HG03064 (cell line): ENCODE results near the gene ASTN2.

Experiments used
- ATAC-seq: cut with Tn5 transposase; IDR thresholded peaks from one replicate; pipeline ENCODE4 v1.9.1; 2021; ENCODE audit warnings: low read depth; ENCODE audit not compliant: unreplicated experiment

The ASTN2 gene

DNA sequence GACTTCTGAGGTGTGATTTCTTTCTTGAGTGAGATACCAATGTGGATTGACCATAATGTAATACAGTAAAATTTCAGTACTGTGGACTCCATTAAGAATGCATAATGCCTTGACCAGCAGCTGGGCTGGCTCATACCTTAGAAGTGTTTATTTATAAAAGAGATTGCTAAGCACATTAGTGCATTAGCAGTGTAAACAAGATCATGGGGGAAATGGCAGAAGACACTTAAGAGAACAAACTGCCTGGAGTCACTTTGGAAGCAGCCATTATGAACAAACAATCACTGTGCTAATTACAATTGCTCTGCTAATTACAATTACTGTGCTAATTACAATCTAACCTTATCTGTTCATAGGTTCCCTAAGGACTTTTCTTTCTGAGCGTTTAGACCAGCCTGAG, 623.5 kb downstream of the ASTN2 start:
- ATAC-seq = no peak

- ATAC-seq = no peak
These were observed 625.8 kb downstream of the ASTN2 start for GRCh38 chr9:116789081-116789480.

DNA sequence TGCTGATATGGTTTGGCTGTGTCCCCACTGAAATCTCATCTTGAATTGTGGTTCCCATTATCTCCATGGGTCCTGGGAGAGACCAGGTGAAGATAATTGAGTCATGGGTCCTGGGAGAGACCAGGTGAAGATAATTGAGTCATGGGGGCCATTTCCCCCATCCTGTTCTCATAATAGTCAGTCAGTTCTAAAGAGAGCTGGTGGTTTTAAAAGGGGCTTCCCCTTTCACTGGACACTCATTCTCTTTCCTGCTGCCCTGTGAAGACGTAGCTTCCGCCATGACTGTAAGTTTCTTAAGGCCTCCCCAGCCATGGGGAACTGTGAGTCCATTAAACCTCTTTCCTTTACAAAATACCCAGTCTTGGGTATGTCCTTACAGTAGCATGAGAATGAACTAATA, 628.1 kb downstream of the ASTN2 start:
- ATAC-seq = no peak

DNA sequence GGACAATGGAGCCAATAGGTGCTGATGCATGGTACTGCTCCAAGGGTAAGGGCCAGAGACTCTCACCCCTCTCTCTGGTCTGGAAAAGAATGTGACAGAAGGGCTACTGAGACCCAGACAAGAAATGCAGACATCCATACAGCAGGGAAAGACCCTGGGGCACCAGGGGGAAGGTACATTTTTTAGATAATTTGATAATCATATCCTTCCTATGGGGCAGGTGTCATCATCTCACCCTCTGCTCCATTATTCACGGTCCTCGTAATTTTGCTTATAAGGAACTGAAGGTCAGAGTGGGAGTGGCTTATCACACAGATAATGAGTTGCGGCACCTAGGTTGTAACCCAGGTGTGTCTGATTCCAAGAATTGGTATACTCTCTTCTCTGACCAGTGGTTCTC, 637.7 kb downstream of the ASTN2 start:
- no peak for ATAC-seq

- no peak for ATAC-seq
These were observed 640.3 kb downstream of the ASTN2 start for GRCh38 chr9:116774421-116775180.

GRCh38 chr9:116767219-116767618, 647.6 kb downstream of the ASTN2 start:
- ATAC-seq = no peak

DNA sequence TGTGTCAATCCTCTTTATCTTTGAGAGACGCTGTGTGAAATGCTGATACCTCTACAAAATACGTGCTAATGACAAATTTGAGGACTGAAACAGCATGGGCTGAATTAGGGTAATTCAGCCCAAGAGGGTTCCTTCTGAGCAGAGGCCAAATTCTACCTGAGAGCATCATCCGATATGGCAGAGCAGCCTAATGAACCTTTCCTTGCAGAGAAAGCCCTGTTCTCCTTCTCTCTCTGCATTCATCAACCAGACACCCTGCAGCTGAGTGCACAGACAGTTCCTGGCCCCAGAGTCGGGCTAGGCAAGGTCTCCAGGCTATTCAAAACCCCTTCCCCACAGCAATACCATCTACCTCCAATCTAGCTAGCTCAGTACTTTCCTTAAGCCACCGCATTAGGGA, 649.8 kb downstream of the ASTN2 start:
- ATAC-seq = no peak

GRCh38 chr9:116763770-116764169, 651.1 kb downstream of the ASTN2 start:
- ATAC-seq = no peak

- ATAC-seq = no peak
These were observed 654.2 kb downstream of the ASTN2 start for GRCh38 chr9:116760636-116761035.

DNA sequence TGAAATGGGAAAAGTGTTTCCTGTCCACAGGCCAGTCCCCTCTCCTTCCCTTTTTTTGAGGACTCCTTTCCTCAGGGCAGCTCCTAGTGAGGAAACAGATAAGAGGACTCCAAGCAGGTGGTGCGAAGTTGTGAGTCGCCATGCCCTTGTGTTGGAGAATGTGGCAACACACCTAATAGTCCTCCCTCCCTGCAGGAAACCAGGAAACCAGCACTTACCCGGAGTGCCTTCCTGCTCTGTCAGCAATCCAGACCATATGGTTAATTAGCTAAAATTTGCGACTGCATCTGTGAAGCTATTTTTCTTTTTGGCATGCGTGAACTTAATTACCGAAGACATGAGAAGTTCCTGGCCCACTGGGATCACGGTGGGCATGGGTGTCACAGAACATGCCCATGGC, 657.8 kb downstream of the ASTN2 start:
- ATAC-seq = no peak

DNA sequence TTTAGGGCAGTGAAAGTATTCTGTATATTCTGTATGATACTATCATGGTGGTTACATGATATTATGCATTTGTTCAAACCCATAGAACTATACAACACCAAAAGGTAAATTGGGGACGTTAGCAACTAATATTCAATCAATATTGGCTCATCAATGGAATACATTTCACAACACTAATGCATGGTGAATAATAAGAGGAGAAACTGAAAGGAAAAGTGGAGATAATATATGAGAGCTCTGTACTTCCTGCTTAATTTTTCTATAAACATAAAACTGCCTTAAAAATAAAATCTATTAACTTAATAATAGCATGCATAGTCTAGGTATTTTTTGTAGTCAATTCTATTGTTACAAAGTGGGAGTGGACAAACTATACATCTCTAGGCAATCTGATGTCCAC, 661.5 kb downstream of the ASTN2 start:
- no peak for ATAC-seq

DNA sequence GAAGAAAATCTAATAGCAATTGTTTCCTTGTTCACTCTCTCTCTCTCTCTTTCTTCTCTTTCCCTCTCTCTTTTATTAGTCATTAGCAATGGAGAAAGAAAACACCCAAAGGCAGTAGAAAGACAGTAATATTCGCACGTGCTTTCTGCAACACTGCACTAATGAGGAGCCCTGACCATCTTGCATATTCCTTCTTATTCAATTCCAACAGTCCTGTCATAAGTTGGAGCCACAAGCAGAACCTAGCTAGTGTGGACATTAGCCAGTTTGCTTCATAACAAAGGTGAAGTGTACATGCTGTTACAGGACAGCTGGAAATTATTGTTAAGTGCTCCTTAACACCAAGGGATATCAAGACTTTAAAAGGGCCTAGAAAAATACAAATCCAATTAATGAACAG, 664.3 kb downstream of the ASTN2 start:
- no peak for ATAC-seq

- ATAC-seq = no peak
These were observed 665.1 kb downstream of the ASTN2 start for GRCh38 chr9:116749772-116750171.

- ATAC-seq = no peak
These were observed 665.7 kb downstream of the ASTN2 start for GRCh38 chr9:116749176-116749575.

DNA sequence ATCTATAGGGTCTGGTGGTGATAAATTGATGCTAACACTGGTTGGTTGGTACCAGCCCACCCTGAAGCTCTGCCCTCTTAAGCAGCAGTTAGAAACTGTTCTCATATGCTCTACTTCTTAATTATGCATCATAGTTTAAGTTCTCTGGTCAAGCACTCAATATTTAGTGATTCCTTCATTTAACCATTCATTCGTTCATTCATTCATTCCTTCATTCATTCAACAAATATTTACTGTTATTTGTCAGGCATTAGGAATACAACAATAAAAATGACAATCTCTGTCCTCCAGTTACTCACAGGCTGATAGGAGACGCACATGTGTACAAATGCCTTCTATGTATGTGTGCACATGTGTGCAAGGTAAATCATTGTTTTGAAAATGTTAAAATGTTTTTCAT, 673.1 kb downstream of the ASTN2 start:
- no peak for ATAC-seq

- no peak for ATAC-seq
These were observed 673.6 kb downstream of the ASTN2 start for GRCh38 chr9:116741086-116741740.

GRCh38 chr9:116737152-116737546, 677.7 kb downstream of the ASTN2 start:
- no peak for ATAC-seq

GRCh38 chr9:116736399-116737151, 678.3 kb downstream of the ASTN2 start:
- ATAC-seq = no peak

- ATAC-seq = no peak
These were observed 681.7 kb downstream of the ASTN2 start for GRCh38 chr9:116733010-116733641.

DNA sequence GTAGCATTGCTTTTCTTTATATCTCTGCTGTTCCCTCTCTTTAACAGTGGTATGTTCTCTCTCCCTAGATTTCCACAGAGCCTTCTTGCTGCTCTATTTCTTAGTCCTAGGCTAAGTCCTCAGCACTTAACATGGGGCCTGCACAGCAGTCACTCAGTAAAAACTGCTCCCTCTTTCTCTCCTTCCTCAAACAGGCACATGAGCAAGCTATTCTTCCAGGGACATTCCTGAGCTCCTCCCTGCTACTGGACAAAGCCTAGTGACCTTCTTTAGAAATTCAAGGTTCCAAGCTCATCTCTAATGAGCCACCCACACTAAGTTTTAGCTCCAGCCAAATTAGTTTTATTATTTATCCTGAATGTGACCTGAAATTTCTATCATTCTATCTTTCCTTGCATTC, 688.3 kb downstream of the ASTN2 start:
- no peak for ATAC-seq

DNA sequence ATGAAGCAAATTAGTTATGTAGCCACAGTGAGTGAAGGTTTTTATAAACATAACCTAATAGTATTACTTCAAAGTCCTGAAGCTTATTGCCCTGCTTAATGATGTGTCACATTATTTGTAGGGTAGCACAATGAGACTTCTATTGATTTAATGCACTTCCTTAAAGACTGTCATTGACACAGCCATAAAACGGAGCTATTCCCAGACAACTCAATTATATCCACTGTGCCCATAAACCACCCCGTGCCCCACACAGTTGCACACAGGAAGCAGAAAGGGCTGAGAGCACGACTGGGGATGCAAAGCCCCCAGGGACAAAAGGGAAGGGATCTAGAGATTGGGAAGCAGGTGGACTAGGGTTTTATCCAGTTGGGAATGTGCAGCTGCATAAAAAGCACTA, 690.7 kb downstream of the ASTN2 start:
- ATAC-seq = no peak
